Left cardiac atrium (tissue), 4 donors: ENCODE measurements around the gene LIMK1. TPM values are rescaled to one million over a fixed set of nuclear protein-coding genes. Genes with fewer than 3 reads are reported as not detected.

Experiments
- ATAC-seq, 2 donors: fragments of 200-7000 bp; cut with Tn5 transposase; one replicate each; pipeline ENCODE4 v1.9.1; 2020; ENCODE audit warnings: mild to moderate bottlenecking in 2 of 2, moderate library complexity in 2 of 2
- DNase-seq: peaks from one replicate; pipeline ENCODE4 v3.0.0-alpha.2; 2020
- intact Hi-C, 2 donors: fragments of 100-400 bp; cut with DNase I; formaldehyde crosslinking; loops; one replicate each; pipeline versions ENCODE4 v1.14.1 to v1.15.1; 2022 to 2023
- total RNA-seq, 2 donors: library from RNA; stranded (reverse); fragmentation: NEBNext Ultra II Directional; extraction: Animal tissue kit (Norgen Biotek cat#: 25700); gene quantifications; one replicate each; pipeline ENCODE4 v1.2.1, GENCODE V29; 2021
- donor health status: DM: no; HTN: yes; CAD: no.
- donor health status: DM: no; HTN: yes; CAD: no; lungs with severe emphysema.
- donor health status: DM: yes; HTN: yes; CAD: no.
- donor health status: Dilated cardiomyopathy.

The LIMK1 gene
- total RNA-seq, 2 donors from 2014 or later = 11.4 to 11.6 TPM

GRCh38 chr7:74051629-74052410 lies 31.8 kb upstream of the LIMK1 start:
- peak; percentile 25 for DNase-seq
- intact Hi-C loops = loop anchor here in 1 of 2 donors (10.0 kb wide), 1 partner anchor 57 kb away; no protein-coding TSS in a partner anchor
- ATAC-seq = peak in 1 of 2 donors; percentile 4

GRCh38 chr7:74052628-74053027 lies 31.0 kb upstream of the LIMK1 start:
- no peak for DNase-seq
- intact Hi-C loops = loop anchor here in 1 of 2 donors (10.0 kb wide), 1 partner anchor 58 kb away; no protein-coding TSS in a partner anchor
- ATAC-seq = no peak

- no peak for ATAC-seq
- intact Hi-C loops = loop anchor here in 1 of 2 donors (10.0 kb wide), 1 partner anchor 59 kb away; no protein-coding TSS in a partner anchor
Measured at GRCh38 chr7:74053589-74054186, 29.9 kb upstream of the LIMK1 start.

GRCh38 chr7:74056096-74056915 lies 27.3 kb upstream of the LIMK1 start:
- no peak for DNase-seq
- intact Hi-C loops = loop anchor here in 1 of 2 donors (10.0 kb wide), 1 partner anchor 62 kb away; no protein-coding TSS in a partner anchor

More at GRCh38 chr7:74053589-74054186, 29.9 kb upstream of the LIMK1 start:
- DNase-seq = no peak

GRCh38 chr7:74057216-74057925 lies 26.2 kb upstream of the LIMK1 start:
- intact Hi-C loops = loop anchor here in 1 of 2 donors (10.0 kb wide), 1 partner anchor 63 kb away; no protein-coding TSS in a partner anchor
- no peak for ATAC-seq
- DNase-seq = no peak

More at GRCh38 chr7:74056096-74056915, 27.3 kb upstream of the LIMK1 start:
- no peak for ATAC-seq

- ATAC-seq (no peak), DNase-seq (no peak)
- intact Hi-C loops = loop anchor here in 1 of 2 donors (10.0 kb wide), 1 partner anchor 63 kb away; no protein-coding TSS in a partner anchor
Measured at GRCh38 chr7:74057987-74058386, 25.6 kb upstream of the LIMK1 start.

- intact Hi-C loops = loop anchor here in 1 of 2 donors (10.0 kb wide), 1 partner anchor 64 kb away; no protein-coding TSS in a partner anchor
- ATAC-seq (no peak), DNase-seq (no peak)
Measured at GRCh38 chr7:74058486-74058885, 25.1 kb upstream of the LIMK1 start.

GRCh38 chr7:74059037-74059436 lies 24.6 kb upstream of the LIMK1 start:
- no peak for DNase-seq
- intact Hi-C loops = loop anchor here in 1 of 2 donors (10.0 kb wide), 1 partner anchor 64 kb away; no protein-coding TSS in a partner anchor
- ATAC-seq = no peak

GRCh38 chr7:74059681-74060588 lies 23.7 kb upstream of the LIMK1 start:
- no peak for ATAC-seq

GRCh38 chr7:74061840-74062539 lies 21.6 kb upstream of the LIMK1 start:
- ATAC-seq (peak; percentile 88 to 92), DNase-seq (peak; percentile 89)
- intact Hi-C loops = loop anchor here in 1 of 2 donors (10.0 kb wide), 1 partner anchor 343 kb away; no protein-coding TSS in a partner anchor

More at GRCh38 chr7:74059681-74060588, 23.7 kb upstream of the LIMK1 start:
- no peak for DNase-seq
- intact Hi-C loops = loop anchor here in 1 of 2 donors (10.0 kb wide), 2 partner anchors 65 to 345 kb away; no protein-coding TSS in a partner anchor

- ATAC-seq (no peak), DNase-seq (no peak)
- intact Hi-C loops = loop anchor here in 1 of 2 donors (10.0 kb wide), 1 partner anchor 342 kb away; no protein-coding TSS in a partner anchor
Measured at GRCh38 chr7:74063223-74063641, 20.4 kb upstream of the LIMK1 start.

- no peak for DNase-seq
- intact Hi-C loops = loop anchor here in 1 of 2 donors (10.0 kb wide), 1 partner anchor 341 kb away; no protein-coding TSS in a partner anchor
- ATAC-seq = no peak
Measured at GRCh38 chr7:74063646-74064045, 20.0 kb upstream of the LIMK1 start.

GRCh38 chr7:74064696-74065095 lies 18.9 kb upstream of the LIMK1 start:
- ATAC-seq = no peak
- no peak for DNase-seq
- intact Hi-C loops = loop anchor here (5.0 to 10.0 kb wide), 3 partner anchors 108 to 340 kb away; partner anchors contain the start of gene EIF4H (in 1 of the 2)

GRCh38 chr7:74066626-74067025 lies 17.0 kb upstream of the LIMK1 start:
- DNase-seq (no peak), ATAC-seq (no peak)
- intact Hi-C loops = loop anchor here (5.0 to 10.0 kb wide), 3 partner anchors 106 to 338 kb away; partner anchors contain the start of gene EIF4H (in 1 of the 2)

- peak in 1 of 2 donors; percentile 3 for ATAC-seq
- DNase-seq = no peak
- intact Hi-C loops = loop anchor here (2.0 to 10.0 kb wide), 4 partner anchors 104 to 336 kb away; partner anchors contain the start of gene EIF4H (in 1 of the 2)
Measured at GRCh38 chr7:74068378-74069085, 15.1 kb upstream of the LIMK1 start.
